HEK293 (cell line): ENCODE measurements around the gene PGPEP1.

Source experiments
- BCL6B ChIP-seq: fragments of 450-650 bp; formaldehyde crosslinking; IDR thresholded peaks from 2 replicates; pipeline ENCODE4 v1.5.1; 2017; ENCODE audit warnings: missing biosample characterization, missing genetic modification characterization
- GLIS1 ChIP-seq: fragments of 450-650 bp; formaldehyde crosslinking; IDR thresholded peaks from 2 replicates; pipeline ENCODE4 v1.5.1; 2016; ENCODE audit warnings: missing biosample characterization, missing genetic modification characterization
- KLF1 ChIP-seq: fragments of 450-650 bp; formaldehyde crosslinking; IDR thresholded peaks from 2 replicates; pipeline ENCODE4 v1.5.1; 2016; ENCODE audit warnings: missing biosample characterization, missing genetic modification characterization
- KLF9 ChIP-seq: fragments of 450-650 bp; formaldehyde crosslinking; IDR thresholded peaks from 2 replicates; pipeline ENCODE4 v1.5.1; 2016; ENCODE audit warnings: missing biosample characterization, missing genetic modification characterization, low read depth
- MYNN ChIP-seq: fragments of 450-650 bp; formaldehyde crosslinking; IDR thresholded peaks from 2 replicates; pipeline ENCODE4 v1.5.1; 2016; ENCODE audit warnings: missing biosample characterization, missing genetic modification characterization, borderline replicate concordance
- MZF1 ChIP-seq: fragments of 450-650 bp; formaldehyde crosslinking; IDR thresholded peaks from 2 replicates; pipeline ENCODE4 v1.5.1; 2017; ENCODE audit warnings: missing biosample characterization, missing genetic modification characterization, borderline replicate concordance
- OVOL3 ChIP-seq: fragments of 450-650 bp; formaldehyde crosslinking; IDR thresholded peaks from 2 replicates; pipeline ENCODE4 v1.5.1; 2016; ENCODE audit warnings: missing biosample characterization, missing genetic modification characterization
- PRDM6 ChIP-seq: fragments of 450-650 bp; formaldehyde crosslinking; IDR thresholded peaks from 2 replicates; pipeline ENCODE4 v1.5.1; 2017; ENCODE audit warnings: missing biosample characterization, missing genetic modification characterization
- SCRT1 ChIP-seq: fragments of 450-650 bp; formaldehyde crosslinking; IDR thresholded peaks from 2 replicates; pipeline ENCODE4 v1.5.1; 2016; ENCODE audit warnings: missing biosample characterization, missing genetic modification characterization, borderline replicate concordance
- TSHZ1 ChIP-seq: fragments of 450-650 bp; formaldehyde crosslinking; IDR thresholded peaks from 2 replicates; pipeline ENCODE4 v1.5.1; 2016; ENCODE audit warnings: missing biosample characterization, missing genetic modification characterization, borderline replicate concordance
- ZNF169 ChIP-seq: fragments of 450-650 bp; formaldehyde crosslinking; IDR thresholded peaks from 2 replicates; pipeline ENCODE4 v1.5.1; 2016; ENCODE audit warnings: missing biosample characterization, missing genetic modification characterization
- ZNF18 ChIP-seq: fragments of 450-650 bp; formaldehyde crosslinking; IDR thresholded peaks from 2 replicates; pipeline ENCODE4 v1.5.1; 2016; ENCODE audit warnings: missing biosample characterization, missing genetic modification characterization
- ZNF24 ChIP-seq: fragments of 450-650 bp; formaldehyde crosslinking; IDR thresholded peaks from 2 replicates; pipeline ENCODE4 v1.5.1; 2016; ENCODE audit warnings: missing biosample characterization, missing genetic modification characterization
- ZNF266 ChIP-seq: fragments of 450-650 bp; formaldehyde crosslinking; IDR thresholded peaks from 2 replicates; pipeline ENCODE4 v1.5.1; 2016; ENCODE audit warnings: missing biosample characterization, missing genetic modification characterization, low read depth
- ZNF354C ChIP-seq: fragments of 450-650 bp; formaldehyde crosslinking; IDR thresholded peaks from 2 replicates; pipeline ENCODE4 v1.5.1; 2016; ENCODE audit warnings: missing biosample characterization, missing genetic modification characterization, low read depth, borderline replicate concordance
- ZNF391 ChIP-seq: fragments of 450-650 bp; formaldehyde crosslinking; IDR thresholded peaks from 2 replicates; pipeline ENCODE4 v1.5.1; 2016; ENCODE audit warnings: low read depth, missing biosample characterization, missing genetic modification characterization, borderline replicate concordance
- ZNF473 ChIP-seq: fragments of 450-650 bp; formaldehyde crosslinking; IDR thresholded peaks from 2 replicates; pipeline ENCODE4 v1.5.1; 2017; ENCODE audit warnings: missing biosample characterization, missing genetic modification characterization
- ZNF501 ChIP-seq: fragments of 450-650 bp; formaldehyde crosslinking; IDR thresholded peaks from 2 replicates; pipeline ENCODE4 v1.5.1; 2016; ENCODE audit warnings: missing biosample characterization, missing genetic modification characterization
- ZNF521 ChIP-seq: fragments of 450-650 bp; formaldehyde crosslinking; IDR thresholded peaks from 2 replicates; pipeline ENCODE4 v1.5.1; 2017; ENCODE audit warnings: missing biosample characterization, mild to moderate bottlenecking, missing genetic modification characterization
- ZNF571 ChIP-seq: fragments of 450-650 bp; formaldehyde crosslinking; IDR thresholded peaks from 2 replicates; pipeline ENCODE4 v1.5.0; 2017; ENCODE audit warnings: missing biosample characterization, missing genetic modification characterization
- ZNF623 ChIP-seq: fragments of 450-650 bp; formaldehyde crosslinking; IDR thresholded peaks from 2 replicates; pipeline ENCODE4 v1.5.1; 2016; ENCODE audit warnings: missing biosample characterization, missing genetic modification characterization
- ZNF639 ChIP-seq: fragments of 450-650 bp; formaldehyde crosslinking; IDR thresholded peaks from 2 replicates; pipeline ENCODE4 v1.5.1; 2016; ENCODE audit warnings: missing biosample characterization, missing genetic modification characterization
- ZNF658 ChIP-seq: fragments of 450-650 bp; formaldehyde crosslinking; IDR thresholded peaks from 2 replicates; pipeline ENCODE4; 2016; ENCODE audit warnings: missing biosample characterization, missing genetic modification characterization
- ZNF670 ChIP-seq: fragments of 450-650 bp; formaldehyde crosslinking; IDR thresholded peaks from 2 replicates; pipeline ENCODE4 v1.5.1; 2016; ENCODE audit warnings: missing biosample characterization, missing genetic modification characterization, low read depth
- ZNF701 ChIP-seq: fragments of 450-650 bp; formaldehyde crosslinking; IDR thresholded peaks from 2 replicates; pipeline ENCODE4 v1.5.1; 2016; ENCODE audit warnings: missing biosample characterization, missing genetic modification characterization
- ZNF76 ChIP-seq: fragments of 450-650 bp; formaldehyde crosslinking; IDR thresholded peaks from 2 replicates; pipeline ENCODE4; 2016; ENCODE audit warnings: low read depth, missing biosample characterization, missing genetic modification characterization, borderline replicate concordance
- ZNF768 ChIP-seq: fragments of 450-650 bp; formaldehyde crosslinking; IDR thresholded peaks from 2 replicates; pipeline ENCODE4 v1.5.1; 2018; ENCODE audit warnings: missing biosample characterization, mild to moderate bottlenecking, missing genetic modification characterization
- ZSCAN18 ChIP-seq: fragments of 450-650 bp; formaldehyde crosslinking; IDR thresholded peaks from 2 replicates; pipeline ENCODE4 v1.5.1; 2016; ENCODE audit warnings: missing biosample characterization, missing genetic modification characterization

PGPEP1 gene

GRCh38 chr19:18291590-18292461, 48.6 kb upstream of the PGPEP1 start (continued):
- no peak for TF ChIP-seq ZNF473 (tag by site-specific recombination)
- TF ChIP-seq ZNF391, result peak; percentile 53; the same call in 1 of the 2 replicates
- no peak for TF ChIP-seq ZNF521
- TF ChIP-seq ZNF571 (tag by site-specific recombination), result no peak
- TF ChIP-seq KLF1 (tag by site-specific recombination), result peak; percentile 98
- TF ChIP-seq ZNF24 (tag by site-specific recombination), result peak; percentile 90
- TF ChIP-seq TSHZ1 (tag by site-specific recombination), result no peak
- no peak for TF ChIP-seq ZNF18
- no peak for TF ChIP-seq ZNF768
- TF ChIP-seq ZNF76, result no peak; the same call in none of the 2 replicates
- TF ChIP-seq ZNF658 (tag by site-specific recombination), result no peak
- TF ChIP-seq SCRT1 (tag by site-specific recombination), result no peak
- no peak for TF ChIP-seq BCL6B (tag by site-specific recombination)
- TF ChIP-seq ZNF354C (tag by site-specific recombination), result no peak
- TF ChIP-seq MZF1, result no peak
- TF ChIP-seq ZNF639 (tag by site-specific recombination), result peak; percentile 62; the same call in 1 of the 2 replicates
- no peak for TF ChIP-seq ZNF670
- TF ChIP-seq ZNF169 (tag by site-specific recombination), result no peak
- no peak for TF ChIP-seq ZNF623 (tag by site-specific recombination)
- peak; percentile 70; the same call in 1 of the 2 replicates for TF ChIP-seq KLF9 (tag by site-specific recombination)
- TF ChIP-seq ZNF501, result no peak; the same call in 1 of the 2 replicates
- TF ChIP-seq PRDM6 (tag by site-specific recombination), result no peak
- TF ChIP-seq GLIS1 (tag by site-specific recombination), result peak; percentile 97
- TF ChIP-seq MYNN (tag by site-specific recombination), result no peak
- TF ChIP-seq ZNF266 (tag by site-specific recombination), result no peak
- no peak for TF ChIP-seq ZSCAN18 (tag by site-specific recombination)
- TF ChIP-seq ZNF701 (tag by site-specific recombination), result no peak
- TF ChIP-seq OVOL3 (tag by site-specific recombination), result no peak
